Left lung (tissue), 10 donors: ENCODE measurements around the gene FUT8. TPM values are rescaled to one million over a fixed set of nuclear protein-coding genes. Genes with fewer than 3 reads are reported as not detected.
"Not testable (repeated sequence)": the region's sequence is repeated elsewhere in the genome, so short reads cannot be mapped to it uniquely, and the experiment has no call there.

Source experiments
- ATAC-seq: fragments of 200-7000 bp; cut with Tn5 transposase; one replicate; pipeline ENCODE4 v1.9.1; 2020; ENCODE audit warnings: moderate library complexity
- DNase-seq, 4 donors: peaks; one replicate each; pipeline ENCODE4 v3.0.0-alpha.2; 2013 to 2020
- H3K27ac ChIP-seq, 2 donors: fragments of 200-600 bp; sonication (generic) in 1 of 2; one replicate each; pipeline versions ENCODE4 v1.5.0 to v1.8.0; 2020 to 2021
- H3K27me3 ChIP-seq, 2 donors: fragments of 200-600 bp; sonication (generic) in 1 of 2; one replicate each; pipeline versions ENCODE4 v1.5.0 to v1.8.0; 2020 to 2021
- H3K36me3 ChIP-seq, 2 donors: fragments of 200-600 bp; sonication (generic) in 1 of 2; one replicate each; pipeline versions ENCODE4 v1.5.0 to v1.8.0; 2020 to 2021
- H3K4me1 ChIP-seq, 2 donors: fragments of 200-600 bp; one replicate each; pipeline ENCODE4 v1.8.0; 2021
- H3K4me3 ChIP-seq, 2 donors: fragments of 200-600 bp; sonication (generic) in 1 of 2; one replicate each; pipeline versions ENCODE4 v1.5.0 to v1.8.0; 2020 to 2021; ENCODE audit warnings: mild to moderate bottlenecking in 1 of 2
- H3K9me3 ChIP-seq, 2 donors: fragments of 200-600 bp; sonication (generic) in 1 of 2; one replicate each; pipeline versions ENCODE4 v1.5.0 to v1.8.0; 2020 to 2021
- CTCF ChIP-seq, 2 donors: fragments of 200-600 bp; sonication (generic) in 1 of 2; IDR thresholded peaks; one replicate each; pipeline versions ENCODE4 v1.5.0 to v1.8.0; 2021; ENCODE audit warnings: antibody characterized with exemption in 2 of 2
- intact Hi-C, 2 donors: fragments of 100-400 bp; cut with DNase I; formaldehyde crosslinking; loops; one replicate each; pipeline versions ENCODE4 v1.11.2 to v1.14.2; 2022
- polyA plus RNA-seq, 6 donors: library from polyadenylated mRNA; unstranded; fragments of 120-200 nt; gene quantifications; one replicate each; pipeline ENCODE4 v1.2.1, GENCODE V29; 2013; ENCODE audit not compliant: insufficient read length in 6 of 6
- total RNA-seq, 2 donors: library from RNA; stranded (reverse); fragmentation: NEBNext Ultra II Directional; extraction: Animal tissue kit (Norgen Biotek cat#: 25700); gene quantifications; one replicate each; pipeline ENCODE4 v1.2.1, GENCODE V29; 2021
- donor health status: DM: no; HTN: yes; CAD: no.
- donor health status: DM: no; HTN: no; CAD: no.

The FUT8 gene
- total and polyA plus RNA-seq, 8 donors, result 28.7 to 41.1 (median 33.9) TPM

GRCh38 chr14:65453807-65454480 lies 41.4 kb downstream of the FUT8 start:
- no peak for TF ChIP-seq CTCF (IDR thresholded peaks at IDR 0.05)
- intact Hi-C loops, result no loop called here

GRCh38 chr14:65456247-65456646 lies 43.7 kb downstream of the FUT8 start:
- no peak for ATAC-seq
- DNase-seq, result no peak
- no peak for TF ChIP-seq CTCF (IDR thresholded peaks at IDR 0.05)
- H3K27ac ChIP-seq, result no peak overlapping the region
- no peaks in the 10 kb centered on the region for H3K36me3 ChIP-seq
- H3K27me3 ChIP-seq, result no peaks in the 10 kb centered on the region
- intact Hi-C loops, result no loop called here
- H3K9me3 ChIP-seq, result peaks cover 0 to 8% of the 10 kb centered on the region in 2 donors
- no peaks in the 10 kb centered on the region for H3K4me1 ChIP-seq
- H3K4me3 ChIP-seq, result no peak overlapping the region

More at GRCh38 chr14:65453807-65454480, 41.4 kb downstream of the FUT8 start:
- Histone ChIP-seq H3K4me1 (no peaks in the 10 kb centered on the region), H3K36me3 (no peaks in the 10 kb centered on the region), H3K9me3 (peaks cover 0 to 8% of the 10 kb centered on the region in 2 donors), H3K27ac (no peak overlapping the region), H3K4me3 (no peak overlapping the region), H3K27me3 (no peaks in the 10 kb centered on the region)
- DNase-seq, result peak in 2 of 4 donors; percentile 17 to 58
- ATAC-seq, result no peak

GRCh38 chr14:65461730-65462129 lies 49.2 kb downstream of the FUT8 start:
- no peak for TF ChIP-seq CTCF (IDR thresholded peaks at IDR 0.05)
- intact Hi-C loops, result no loop called here
- no peak overlapping the region for H3K4me3 ChIP-seq
- no peaks in the 10 kb centered on the region for H3K4me1 ChIP-seq
- ATAC-seq, result no peak
- no peaks in the 10 kb centered on the region for H3K27me3 ChIP-seq
- H3K27ac ChIP-seq, result no peak overlapping the region
- no peak for DNase-seq
- no peaks in the 10 kb centered on the region for H3K9me3 ChIP-seq
- H3K36me3 ChIP-seq, result no peaks in the 10 kb centered on the region

- no peaks in the 10 kb centered on the region for H3K27me3 ChIP-seq
- H3K36me3 ChIP-seq, result no peaks in the 10 kb centered on the region
- H3K4me3 ChIP-seq, result no peak overlapping the region
- DNase-seq (no peak), ATAC-seq (no peak)
- no peak for TF ChIP-seq CTCF (IDR thresholded peaks at IDR 0.05)
- intact Hi-C loops, result no loop called here
- no peak overlapping the region for H3K27ac ChIP-seq
- H3K4me1 ChIP-seq, result no peaks in the 10 kb centered on the region
- H3K9me3 ChIP-seq, result no peaks in the 10 kb centered on the region
Observed at GRCh38 chr14:65462411-65462810, 49.9 kb downstream of the FUT8 start.

GRCh38 chr14:65465584-65465983 lies 53.1 kb downstream of the FUT8 start:
- no peak for TF ChIP-seq CTCF (IDR thresholded peaks at IDR 0.05)
- DNase-seq (no peak), ATAC-seq (no peak)
- Histone ChIP-seq H3K4me1 (peaks cover 0 to 2% of the 10 kb centered on the region in 2 donors), H3K4me3 (no peak overlapping the region), H3K27ac (no peak overlapping the region), H3K36me3 (no peaks in the 10 kb centered on the region), H3K27me3 (no peaks in the 10 kb centered on the region), H3K9me3 (no peaks in the 10 kb centered on the region)
- intact Hi-C loops, result no loop called here

GRCh38 chr14:65467926-65468325 lies 55.4 kb downstream of the FUT8 start:
- H3K4me3 ChIP-seq, H3K4me1 ChIP-seq, H3K9me3 ChIP-seq, H3K27me3 ChIP-seq, ATAC-seq, H3K36me3 ChIP-seq, intact Hi-C loops, H3K27ac ChIP-seq: not testable (repeated sequence)
- DNase-seq, result peak in 1 of 4 donors; percentile 16
